IPS-18a (cell line): ENCODE measurements around the gene LYAR.
"Not testable (repeated sequence)": the region's sequence is repeated elsewhere in the genome, so short reads cannot be mapped to it uniquely, and the experiment has no call there.

ENCODE experiments used
- H3K27ac ChIP-seq: one replicate; pipeline ENCODE4 v1.5.1; 2013; ENCODE audit warnings: low read length
- H3K27me3 ChIP-seq: one replicate; pipeline ENCODE4 v1.6.1; 2013; ENCODE audit warnings: mild to moderate bottlenecking, low read length; ENCODE audit not compliant: control insufficient read depth, insufficient read depth
- H3K36me3 ChIP-seq: one replicate; pipeline ENCODE4 v1.6.1; 2013; ENCODE audit warnings: low read depth, low read length; ENCODE audit not compliant: control insufficient read depth
- H3K4me1 ChIP-seq: one replicate; pipeline ENCODE4 v1.6.1; 2013; ENCODE audit warnings: low read depth, low read length; ENCODE audit not compliant: control insufficient read depth
- H3K4me3 ChIP-seq: one replicate; pipeline ENCODE4 v1.5.1; 2013; ENCODE audit warnings: low read length
- H3K9ac ChIP-seq: one replicate; pipeline ENCODE4 v1.6.1; 2013; ENCODE audit warnings: mild to moderate bottlenecking, low read length, moderate library complexity
- H3K9me3 ChIP-seq: one replicate; pipeline ENCODE4 v1.6.1; 2013; ENCODE audit warnings: low read depth, low read length; ENCODE audit not compliant: control insufficient read depth

Gene LYAR

DNA sequence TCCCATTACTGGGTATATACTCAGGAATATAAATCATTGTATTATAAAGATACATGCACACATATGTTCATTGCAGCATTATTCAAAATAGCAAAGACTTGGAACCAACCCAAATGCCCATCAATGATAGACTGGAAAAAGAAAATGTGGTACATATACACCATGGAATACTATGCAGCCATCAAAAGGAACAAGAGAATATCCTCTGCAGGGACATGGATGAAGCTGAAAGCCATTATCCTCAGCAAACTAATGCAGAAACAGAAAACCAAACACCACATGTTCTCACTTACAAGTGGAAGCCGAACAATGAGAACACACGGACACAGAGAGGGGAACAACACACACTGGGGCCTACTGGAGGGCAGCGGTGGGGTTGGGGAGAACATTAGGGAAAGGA, 32.2 kb downstream of the LYAR start:
- not testable (repeated sequence) for H3K4me1 ChIP-seq, H3K27ac ChIP-seq, H3K4me3 ChIP-seq, H3K27me3 ChIP-seq, H3K9ac ChIP-seq, H3K9me3 ChIP-seq, H3K36me3 ChIP-seq

DNA sequence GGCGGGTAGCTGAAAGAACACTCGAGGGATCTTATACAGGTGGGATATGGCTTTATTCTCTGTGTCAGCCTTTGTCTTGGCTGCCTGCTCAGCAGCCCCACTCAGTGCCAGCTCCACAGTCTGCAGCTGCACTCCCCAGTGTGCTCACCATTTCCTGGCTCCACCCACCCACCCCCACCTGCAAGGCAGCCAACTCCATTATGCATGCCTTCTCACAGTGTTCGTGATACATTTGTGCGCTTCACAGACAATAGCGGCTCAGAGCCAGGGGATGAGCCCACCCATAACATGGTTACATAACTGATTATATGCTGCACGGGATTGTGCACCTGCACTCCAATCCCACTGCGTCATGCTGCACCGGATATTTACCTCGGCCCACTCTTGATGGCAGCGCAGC, 33.2 kb downstream of the LYAR start:
- no peak overlapping the region for H3K4me3 ChIP-seq
- H3K36me3 ChIP-seq = no peaks in the 10 kb centered on the region
- H3K4me1 ChIP-seq = no peaks in the 10 kb centered on the region
- H3K27ac ChIP-seq = no peak overlapping the region
- no peaks in the 10 kb centered on the region for H3K27me3 ChIP-seq
- no peaks in the 10 kb centered on the region for H3K9me3 ChIP-seq
- H3K9ac ChIP-seq = no peak overlapping the region

DNA sequence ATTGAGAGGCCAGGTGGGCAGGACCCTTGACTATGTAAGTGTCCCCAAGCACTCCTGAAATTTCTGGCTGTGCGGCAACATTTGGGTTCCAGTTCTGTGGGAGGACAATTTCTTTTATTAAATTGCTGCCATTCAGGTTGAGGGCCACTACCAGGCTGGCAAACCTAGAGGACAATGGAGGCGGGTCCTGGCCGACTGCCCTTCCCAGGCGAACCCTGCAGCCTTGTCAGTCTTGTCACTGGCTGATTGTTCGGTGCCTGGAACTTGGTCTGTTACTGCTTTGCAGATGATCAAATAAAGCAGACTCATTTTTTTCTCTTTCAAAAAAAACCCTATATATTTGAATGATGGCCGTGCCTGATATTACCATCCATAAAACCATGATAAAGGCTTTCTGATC, 35.3 kb downstream of the LYAR start:
- Histone ChIP-seq H3K27ac (no peak overlapping the region), H3K4me1 (no peaks in the 10 kb centered on the region), H3K36me3 (no peaks in the 10 kb centered on the region), H3K27me3 (no peaks in the 10 kb centered on the region), H3K4me3 (no peak overlapping the region), H3K9ac (no peak overlapping the region), H3K9me3 (no peaks in the 10 kb centered on the region)

DNA sequence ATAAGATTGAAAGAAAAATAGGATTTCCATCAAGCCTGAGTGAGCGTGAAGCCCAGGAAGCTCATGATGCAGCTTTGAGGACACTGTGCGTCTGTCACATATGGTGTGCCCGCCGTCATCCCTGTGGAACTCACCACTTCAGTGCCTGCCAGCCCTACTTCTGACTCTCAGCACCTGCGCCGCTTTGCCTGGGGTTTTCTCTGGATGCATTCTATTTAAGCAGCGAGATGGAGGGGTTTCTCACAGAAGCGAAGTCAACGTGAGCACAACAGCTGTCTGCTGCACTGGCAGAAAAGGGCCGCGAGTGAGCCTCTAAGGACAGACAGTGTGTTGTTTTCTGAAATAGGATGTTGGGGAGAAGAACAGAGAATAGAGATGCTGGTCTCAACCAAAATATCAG, 35.8 kb downstream of the LYAR start:
- H3K9ac ChIP-seq = no peak overlapping the region

DNA sequence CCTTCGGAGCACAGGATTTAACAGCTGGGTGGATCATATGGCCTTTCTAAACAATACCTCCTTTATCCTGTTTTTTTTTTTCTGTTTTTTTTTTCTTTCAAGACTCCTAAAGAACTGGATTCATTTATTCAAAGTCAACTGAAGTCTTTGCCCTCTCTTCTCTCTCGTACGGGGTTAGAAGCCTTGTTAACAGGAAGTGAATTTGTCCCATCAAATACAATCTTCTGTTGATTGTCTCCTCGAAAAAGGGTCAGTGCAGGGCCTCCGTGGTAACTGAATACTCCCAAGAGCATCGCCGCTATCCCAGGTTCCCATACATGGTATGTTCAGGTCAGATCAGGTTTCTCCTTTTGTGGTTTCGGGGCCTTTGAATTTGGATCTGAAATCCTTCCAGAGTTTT, 40.1 kb downstream of the LYAR start:
- Histone ChIP-seq H3K9me3 (no peaks in the 10 kb centered on the region), H3K9ac (no peak overlapping the region), H3K4me3 (no peak overlapping the region), H3K27ac (no peak overlapping the region), H3K36me3 (peaks cover 8% of the 10 kb centered on the region), H3K4me1 (peaks cover 4% of the 10 kb centered on the region), H3K27me3 (no peaks in the 10 kb centered on the region)

More for the DNA sequence above, 35.8 kb downstream of the LYAR start:
- Histone ChIP-seq H3K4me3 (no peak overlapping the region), H3K27ac (no peak overlapping the region), H3K36me3 (no peaks in the 10 kb centered on the region), H3K4me1 (no peaks in the 10 kb centered on the region), H3K9me3 (no peaks in the 10 kb centered on the region), H3K27me3 (no peaks in the 10 kb centered on the region)

DNA sequence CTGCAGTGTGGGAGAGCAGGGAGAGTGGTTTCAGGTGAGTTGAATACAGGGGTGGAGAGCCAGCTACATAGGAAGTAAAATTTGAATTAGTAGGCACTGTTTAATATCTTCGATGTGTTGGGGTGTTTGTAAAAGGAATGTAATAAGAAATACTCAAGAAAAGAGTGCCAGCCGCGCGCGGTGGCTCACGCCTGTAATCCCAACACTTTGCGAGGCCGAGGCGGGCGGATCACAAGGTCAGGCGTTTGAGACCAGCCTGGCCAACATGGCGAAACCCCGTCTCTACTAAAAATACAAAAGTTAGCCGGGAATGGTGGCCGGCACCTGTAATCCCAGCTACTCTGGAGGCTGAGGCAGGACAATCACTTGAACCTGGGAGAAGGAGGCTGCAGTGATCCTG, 40.6 kb downstream of the LYAR start:
- not testable (repeated sequence) for H3K9me3 ChIP-seq, H3K4me1 ChIP-seq, H3K9ac ChIP-seq, H3K27ac ChIP-seq, H3K27me3 ChIP-seq
- peaks cover 13% of the 10 kb centered on the region for H3K36me3 ChIP-seq
- peak overlapping the region; percentile 94 for H3K4me3 ChIP-seq

DNA sequence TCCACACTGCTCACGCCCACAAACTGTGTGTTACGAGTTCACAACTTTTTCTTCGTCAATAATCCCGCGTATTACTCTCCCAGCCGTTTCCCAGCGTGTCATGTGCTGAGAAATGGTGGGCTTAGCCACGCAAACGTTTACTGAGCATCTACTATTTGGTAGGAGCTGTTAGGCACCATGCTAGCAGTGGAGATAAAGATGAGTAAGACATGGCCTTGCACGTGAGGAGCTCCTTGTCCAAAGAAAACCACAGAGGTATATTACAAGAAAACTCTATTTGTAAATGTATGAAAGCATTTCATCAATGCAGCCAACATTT, 41.1 kb downstream of the LYAR start:
- H3K9ac ChIP-seq = peak overlapping the region; percentile 88
- H3K27ac ChIP-seq = no peak overlapping the region
- H3K4me1 ChIP-seq = peaks cover 4% of the 10 kb centered on the region
- peak overlapping the region; percentile 94 for H3K4me3 ChIP-seq
- no peaks in the 10 kb centered on the region for H3K9me3 ChIP-seq
- peaks cover 18% of the 10 kb centered on the region for H3K36me3 ChIP-seq
- no peaks in the 10 kb centered on the region for H3K27me3 ChIP-seq

DNA sequence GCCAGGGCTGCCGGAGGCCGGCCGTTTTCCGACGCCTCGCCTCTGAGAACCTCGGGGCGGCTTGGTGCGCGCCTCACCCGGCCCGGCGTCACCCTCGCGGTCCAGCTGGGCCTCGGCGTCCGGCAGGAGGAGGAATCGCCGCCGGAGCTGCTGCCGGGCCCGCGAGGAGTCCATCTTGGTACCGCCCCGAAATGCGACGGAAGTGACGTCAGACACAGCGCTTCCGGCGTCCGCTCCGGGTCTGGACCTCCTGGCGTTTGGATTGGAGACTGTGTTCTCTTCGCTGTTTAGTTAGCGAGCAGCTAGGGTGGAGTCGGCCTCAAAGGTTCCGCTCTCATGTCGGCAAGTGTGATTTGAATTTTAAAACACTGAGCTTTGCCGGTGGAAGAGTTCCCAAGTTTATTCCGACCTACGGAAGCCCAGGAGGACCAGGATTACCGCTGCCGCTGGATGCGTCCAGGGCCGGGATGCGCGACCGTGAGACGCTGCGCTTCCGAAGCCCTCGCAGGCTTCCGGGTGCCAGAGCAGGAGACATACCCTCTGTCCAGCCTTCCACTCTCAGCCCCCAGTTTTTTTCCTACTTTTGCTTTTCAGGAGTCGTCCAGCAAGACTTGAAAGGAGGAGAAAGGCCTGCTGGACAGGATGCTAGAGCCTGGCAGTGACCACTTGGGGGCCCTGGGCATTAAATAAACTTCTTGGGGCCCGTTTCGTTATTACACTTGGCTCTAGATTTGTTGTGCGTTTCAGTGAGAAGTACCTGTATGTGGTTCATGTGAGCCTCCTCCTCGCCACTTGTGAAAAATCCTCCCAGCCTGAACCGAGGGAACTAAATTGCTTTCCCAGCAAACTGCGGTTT, 41.7 kb downstream of the LYAR start, which contains the start of gene TMEM128:
Gene TMEM128 (minus strand): TSS at position 195 of the 856 bp plus-strand sequence. CDS start 21 bp downstream, at position 174.
- peak within 1 kb of the TSS; percentile 88 for H3K9ac ChIP-seq
- H3K36me3 ChIP-seq = peaks cover 21% of the 10 kb centered on the region
- peak within 1 kb of the TSS; percentile 79 for H3K27ac ChIP-seq
- H3K27me3 ChIP-seq = no peaks in the 10 kb centered on the region
- H3K4me1 ChIP-seq = peaks cover 4% of the 10 kb centered on the region
- H3K4me3 ChIP-seq = peak within 1 kb of the TSS; percentile 94
- H3K9me3 ChIP-seq = no peaks in the 10 kb centered on the region

DNA sequence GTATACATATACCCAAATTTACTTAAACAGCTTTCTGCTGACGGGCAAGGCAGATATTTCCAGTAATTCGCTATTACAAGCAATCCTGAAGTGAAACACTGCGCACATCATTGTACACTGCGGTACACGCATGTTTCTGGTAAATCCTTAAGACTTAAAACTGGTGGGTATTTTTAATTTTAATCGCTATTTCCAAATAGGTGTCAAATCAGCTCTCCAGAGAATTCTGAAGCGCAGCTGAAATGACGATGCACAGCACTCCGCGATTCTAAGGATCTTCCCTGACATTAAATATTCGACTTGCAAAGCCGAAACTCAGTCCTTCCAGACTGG, 42.3 kb downstream of the LYAR start:
- Histone ChIP-seq H3K9me3 (no peaks in the 10 kb centered on the region), H3K9ac (peak overlapping the region; percentile 88), H3K27ac (peak overlapping the region; percentile 79), H3K4me3 (peak overlapping the region; percentile 94), H3K4me1 (peaks cover 4% of the 10 kb centered on the region), H3K36me3 (peaks cover 21% of the 10 kb centered on the region), H3K27me3 (no peaks in the 10 kb centered on the region)

DNA sequence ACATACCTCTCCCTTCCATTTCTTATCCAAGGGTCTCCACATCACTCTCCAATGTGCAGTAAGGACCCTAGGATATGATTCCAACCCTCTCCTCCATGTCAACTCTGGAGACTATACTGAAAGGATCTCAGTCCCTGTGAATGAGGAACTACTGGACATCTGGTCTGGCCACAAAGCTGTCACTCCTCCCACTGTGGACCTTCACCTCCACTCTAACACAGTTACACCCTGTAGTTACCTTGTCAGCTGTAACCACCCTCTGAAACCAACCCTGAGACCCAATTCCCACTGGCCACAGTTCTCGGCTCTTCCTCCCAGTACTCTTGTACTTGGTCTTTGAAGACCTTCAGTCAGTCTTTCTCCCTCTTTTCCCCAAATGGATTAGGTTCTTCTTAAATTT, 44.8 kb downstream of the LYAR start:
- H3K9me3 ChIP-seq = no peaks in the 10 kb centered on the region
- peaks cover 4% of the 10 kb centered on the region for H3K4me1 ChIP-seq
- no peak overlapping the region for H3K9ac ChIP-seq
- peaks cover 39% of the 10 kb centered on the region for H3K36me3 ChIP-seq
- H3K27ac ChIP-seq = no peak overlapping the region
- H3K4me3 ChIP-seq = no peak overlapping the region
- H3K27me3 ChIP-seq = no peaks in the 10 kb centered on the region

DNA sequence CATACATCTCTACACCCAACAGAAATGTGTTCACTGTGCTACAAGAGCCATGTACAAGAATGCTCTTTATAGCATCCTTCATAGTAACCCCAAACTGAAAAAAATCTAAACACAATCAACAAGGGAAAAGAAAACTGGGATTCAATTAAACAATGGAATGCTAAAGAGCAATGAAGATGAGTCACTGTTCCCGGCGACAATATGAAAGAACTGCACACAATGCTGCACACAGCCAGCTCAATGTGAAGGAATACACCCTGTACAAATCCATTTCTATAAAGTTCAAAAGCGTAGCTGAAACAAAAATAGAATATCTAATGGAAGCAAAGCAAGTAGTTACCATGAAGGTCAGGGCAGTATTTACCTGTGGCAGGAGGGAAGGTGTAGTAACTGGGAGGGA, 50.4 kb downstream of the LYAR start:
- H3K9ac ChIP-seq, H3K27ac ChIP-seq, H3K4me1 ChIP-seq, H3K9me3 ChIP-seq, H3K27me3 ChIP-seq, H3K4me3 ChIP-seq: not testable (repeated sequence)
- peaks cover 45% of the 10 kb centered on the region for H3K36me3 ChIP-seq

DNA sequence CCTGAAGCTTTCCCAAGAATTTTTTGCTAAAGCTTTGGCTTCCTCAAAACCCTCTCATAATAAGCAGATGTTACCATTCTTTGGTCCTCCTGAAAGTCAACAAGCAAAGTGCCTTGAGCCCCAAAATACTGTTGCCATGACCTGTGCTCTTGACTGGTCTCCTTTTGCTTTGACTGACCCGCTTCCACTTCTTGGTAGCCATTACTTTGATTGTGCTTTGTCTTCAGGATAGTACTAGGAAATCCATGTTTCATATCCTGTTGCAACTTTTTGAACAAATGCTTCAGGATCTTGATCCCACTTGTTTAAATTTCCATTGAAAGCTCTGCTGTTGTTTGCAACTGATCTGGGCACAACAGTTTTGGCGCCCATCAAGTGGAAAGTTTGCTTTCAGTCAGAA, 56.3 kb downstream of the LYAR start:
- H3K36me3 ChIP-seq = peaks cover 8% of the 10 kb centered on the region
- no peaks in the 10 kb centered on the region for H3K9me3 ChIP-seq
- H3K9ac ChIP-seq = no peak overlapping the region
- H3K27me3 ChIP-seq = peaks cover 17% of the 10 kb centered on the region
- no peaks in the 10 kb centered on the region for H3K4me1 ChIP-seq
- H3K4me3 ChIP-seq = no peak overlapping the region
- H3K27ac ChIP-seq = no peak overlapping the region
